T-cell (primary cell): ENCODE results near the gene RORB. TPM values are rescaled to one million over a fixed set of nuclear protein-coding genes. Genes with fewer than 3 reads are reported as not detected.

Experiments used
- ATAC-seq, 4 experiments: fragments of 200-7000 bp in 3 of 4; fragments of 150-1000 bp in 1 of 4; cut with Tn5 transposase; replicated peaks in 1 of 4; 1 replicate in 3 of 4; 2 replicates in 1 of 4; pipeline ENCODE4 v1.10.0; 2021; ENCODE audit warnings: moderate library complexity in 3 of 4, mild to moderate bottlenecking in 2 of 4, moderate number of reproducible peaks in 1 of 4
- CTCF ChIA-PET, 2 donors: fragments of 300-600 bp; sonication (Branson Sonifier 250); formaldehyde crosslinking; loops; one replicate each; lab custom pipeline; 2022; ENCODE audit warnings: antibody characterized with exemption in 2 of 2; lab: Charles Lee
- POLR2A ChIA-PET, 2 donors: fragments of 300-600 bp; sonication (Branson Sonifier 250); formaldehyde crosslinking; loops; one replicate each; lab custom pipeline; 2022; ENCODE audit warnings: antibody characterized with exemption in 2 of 2; lab: Charles Lee
- DNase-seq, 35 experiments: peaks; one replicate each; pipeline versions ENCODE4 v3.0.0 to v3.0.0-alpha.2; 2013 to 2023
- H3K27ac ChIP-seq: one replicate; pipeline ENCODE4 v1.5.1; 2013; ENCODE audit warnings: low read length
- H3K27me3 ChIP-seq, 2 experiments: replicated peaks in 1 of 2; 1 replicate in 1 of 2; 2 replicates in 1 of 2; pipeline versions ENCODE4 v1.6.1 to v1.7.0; 2013; ENCODE audit warnings: low read length in 1 of 2, mixed read lengths in 1 of 2; ENCODE audit not compliant: control insufficient read depth in 2 of 2, insufficient read depth in 2 of 2; ENCODE audit errors: extremely low read depth in 1 of 2
- H3K36me3 ChIP-seq, 2 donors: 1 replicate in 1 of 2; 2 replicates in 1 of 2; pipeline versions ENCODE4 v1.6.1 to v1.7.0; 2013; ENCODE audit warnings: low read length in 1 of 2; ENCODE audit not compliant: control insufficient read depth in 2 of 2, insufficient read depth in 1 of 2; ENCODE audit errors: extremely low read depth in 1 of 2
- H3K4me1 ChIP-seq, 2 experiments: 1 replicate in 1 of 2; 2 replicates in 1 of 2; pipeline versions ENCODE4 v1.6.1 to v1.7.0; 2013; ENCODE audit warnings: low read length in 2 of 2, mixed read lengths in 1 of 2; ENCODE audit not compliant: insufficient read depth in 2 of 2, control insufficient read depth in 1 of 2; ENCODE audit errors: extremely low read depth in 1 of 2
- H3K4me3 ChIP-seq, 2 donors: 1 replicate in 1 of 2; 2 replicates in 1 of 2; pipeline versions ENCODE4 v1.5.1 to v1.7.0; 2013; ENCODE audit warnings: mild to moderate bottlenecking in 2 of 2, low read length in 1 of 2, moderate library complexity in 1 of 2; ENCODE audit not compliant: control insufficient read depth in 1 of 2; ENCODE audit errors: extremely low read depth in 1 of 2
- H3K9me3 ChIP-seq: 2 replicates; pipeline ENCODE4 v1.7.0; 2013
- H3K27ac Mint-ChIP-seq, 2 donors: one replicate each; pipeline ENCODE4 v1.8.0; 2020 to 2021; ENCODE audit warnings: mild to moderate bottlenecking in 2 of 2, mixed read lengths in 2 of 2
- H3K27me3 Mint-ChIP-seq, 2 donors: one replicate each; pipeline ENCODE4 v1.8.0; 2021 to 2022; ENCODE audit warnings: mixed read lengths in 2 of 2
- H3K36me3 Mint-ChIP-seq: one replicate; pipeline ENCODE4 v1.8.0; 2021; ENCODE audit warnings: mixed read lengths
- H3K4me1 Mint-ChIP-seq, 3 donors: one replicate each; pipeline ENCODE4 v1.8.0; 2020 to 2022; ENCODE audit warnings: mixed read lengths in 3 of 3, mild to moderate bottlenecking in 1 of 3
- H3K4me3 Mint-ChIP-seq, 3 donors: one replicate each; pipeline ENCODE4 v1.8.0; 2020 to 2022; ENCODE audit warnings: mild to moderate bottlenecking in 3 of 3, mixed read lengths in 3 of 3, moderate library complexity in 3 of 3
- H3K9me3 Mint-ChIP-seq, 3 donors: one replicate each; pipeline ENCODE4 v1.8.0; 2020 to 2022; ENCODE audit warnings: mixed read lengths in 3 of 3
- WGBS: methylation state at CpG from one replicate; pipeline ENCODE4 v1.1.5; 2013; ENCODE audit warnings: missing lambda C conversion rate; ENCODE audit not compliant: insufficient coverage; 5-methylcytosine and 5-hydroxymethylcytosine counted together
- total RNA-seq, 35 experiments: library from RNA in 6 of 35; stranded (reverse) in 6 of 35; fragments of 120-200 nt in 1 of 35; gene quantifications; one replicate each; pipeline versions ENCODE4 v1.2.1 to v1.2.4 and lab custom pipeline; 2013 to 2026

Gene RORB
- total RNA-seq, 5 donors from 2014 or later (not counting 1 experiment from before 2014, with no cell fraction given), result 0.03 TPM; not detected in 4

DNA sequence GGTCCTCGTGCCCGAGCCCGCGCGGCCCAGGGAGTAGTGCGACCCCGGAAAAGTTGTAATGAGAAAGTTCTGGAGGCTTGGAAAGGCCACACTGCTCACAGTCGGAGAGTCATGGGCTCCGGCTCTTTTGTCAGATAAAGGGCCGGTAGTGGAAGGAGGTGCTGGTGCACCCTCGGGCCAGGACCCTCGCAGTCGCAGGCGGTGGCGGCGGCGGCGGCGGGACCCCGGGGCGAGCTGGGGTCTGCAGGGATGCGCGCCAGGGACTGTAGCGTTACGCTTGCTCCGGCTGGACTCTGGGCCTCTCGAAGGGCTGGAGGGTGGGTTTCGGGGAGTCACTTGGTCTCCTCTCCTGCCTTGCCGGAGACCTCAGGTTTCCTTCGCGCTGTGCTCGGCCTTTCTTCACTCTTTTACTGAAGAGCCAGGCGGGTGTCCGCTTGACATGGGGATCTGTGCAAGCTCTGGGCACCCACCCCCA is 1.5 kb downstream of the RORB start:
- ChIA-PET CTCF (no interaction called here), POLR2A (no interaction called here)
- Histone ChIP-seq H3K27ac (no peak overlapping the region), H3K9me3 (no peaks in the 10 kb centered on the region), H3K36me3 (no peaks in the 10 kb centered on the region), H3K4me3 (peak overlapping the region; percentile 10 to 71), H3K27me3 (peaks cover 17 to 41% of the 10 kb centered on the region in 2 experiments), H3K4me1 (peaks cover 9 to 42% of the 10 kb centered on the region in 2 experiments)
- H3K4me1 Mint-ChIP-seq, result peaks cover 25 to 37% (median 28%) of the 10 kb centered on the region in 3 donors
- DNase-seq (no peak), ATAC-seq (peak in 1 of 4 experiments; percentile 18)
- H3K27ac Mint-ChIP-seq, result no peak overlapping the region
- peaks cover 38 to 48% of the 10 kb centered on the region in 2 donors for H3K27me3 Mint-ChIP-seq
- H3K36me3 Mint-ChIP-seq, result no peaks in the 10 kb centered on the region
- H3K9me3 Mint-ChIP-seq, result no peaks in the 10 kb centered on the region
- peak overlapping the region; percentile 56 to 84 (median 60) for H3K4me3 Mint-ChIP-seq
- WGBS, result 3% methylated on average over 32 of the region's 34 CpGs

DNA sequence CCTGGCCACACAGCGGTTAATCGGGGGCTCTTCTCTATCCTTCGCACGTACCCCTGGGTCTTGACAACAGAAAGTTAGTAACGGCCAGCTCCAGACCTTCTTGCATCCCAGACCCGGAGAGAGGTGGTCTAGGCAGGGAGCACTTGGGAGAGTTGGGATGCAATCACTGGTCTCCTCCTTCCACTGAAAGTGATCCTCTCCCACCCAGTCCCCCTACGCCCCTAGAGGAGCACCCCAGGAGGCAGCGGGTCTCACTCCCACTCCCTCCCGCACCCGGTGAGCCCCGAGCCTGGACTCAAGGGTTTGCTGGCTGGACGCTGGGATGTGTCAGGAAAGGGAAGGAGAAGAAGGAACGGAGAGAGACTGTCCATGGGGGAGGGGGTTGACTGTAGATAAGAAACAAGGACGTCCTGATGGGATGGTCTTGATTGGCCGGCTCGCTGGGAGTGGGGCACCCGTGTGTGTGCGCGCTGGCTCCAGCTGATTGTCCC is 2.0 kb downstream of the RORB start:
- Mint-ChIP-seq H3K27me3 (peaks cover 38 to 48% of the 10 kb centered on the region in 2 donors), H3K4me3 (peak overlapping the region; percentile 56 to 84 (median 60)), H3K9me3 (no peaks in the 10 kb centered on the region), H3K27ac (no peak overlapping the region), H3K36me3 (no peaks in the 10 kb centered on the region), H3K4me1 (peaks cover 25 to 37% (median 28%) of the 10 kb centered on the region in 3 donors)
- CTCF ChIA-PET, result no interaction called here
- WGBS, result 3% methylated on average over 5 of the region's 19 CpGs
- Histone ChIP-seq H3K9me3 (no peaks in the 10 kb centered on the region), H3K36me3 (no peaks in the 10 kb centered on the region), H3K4me1 (peaks cover 9 to 42% of the 10 kb centered on the region in 2 experiments), H3K4me3 (peak overlapping the region; percentile 10 to 71), H3K27ac (no peak overlapping the region), H3K27me3 (peaks cover 17 to 41% of the 10 kb centered on the region in 2 experiments)
- no peak for ATAC-seq
- POLR2A ChIA-PET, result no interaction called here
- DNase-seq, result no peak

DNA sequence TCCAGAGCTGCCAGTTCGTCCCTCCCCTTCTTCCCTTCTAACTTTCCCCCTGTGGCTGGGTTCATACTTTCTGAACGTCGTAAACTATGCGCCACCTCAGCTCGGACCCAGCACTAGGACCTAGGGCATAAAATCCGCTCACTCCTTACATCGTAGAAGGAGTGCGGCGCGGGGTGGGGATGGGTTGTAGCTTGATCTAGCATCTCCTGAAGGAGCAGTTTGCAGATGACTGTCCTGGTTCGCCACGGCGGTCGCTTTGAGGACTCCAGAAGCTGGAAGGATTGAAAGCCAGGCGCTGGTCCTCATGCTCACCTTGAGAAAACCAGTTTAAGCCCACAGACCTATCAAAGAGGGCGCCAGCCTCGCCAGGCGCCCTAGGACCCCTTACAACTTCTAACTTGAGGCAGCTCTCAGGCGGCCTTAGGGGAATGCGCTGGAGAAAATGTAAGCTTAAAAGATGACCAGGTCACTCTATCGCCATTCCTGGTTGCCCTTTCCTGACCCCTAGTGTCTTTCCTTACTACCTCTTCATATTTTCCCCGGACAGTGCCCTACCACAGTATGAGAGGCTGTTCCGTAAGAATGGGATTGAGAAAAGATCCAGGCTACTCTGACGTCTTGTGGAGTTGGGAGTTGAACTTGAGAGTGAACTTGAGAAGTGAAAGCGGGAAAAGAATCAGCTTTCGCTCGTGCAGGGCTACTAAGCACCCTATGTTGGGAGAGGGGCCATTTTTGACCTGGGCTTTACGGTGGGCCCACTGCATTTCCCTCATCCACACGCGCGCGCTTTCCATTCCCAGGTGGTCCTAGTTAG is 2.8 kb downstream of the RORB start:
- H3K4me3 ChIP-seq, result peak overlapping the region; percentile 10 to 71
- no peak for DNase-seq
- 17% methylated on average over 23 of the region's 32 CpGs for WGBS
- H3K27ac ChIP-seq, result no peak overlapping the region
- no peaks in the 10 kb centered on the region for H3K36me3 ChIP-seq
- H3K27me3 Mint-ChIP-seq, result peaks cover 38 to 48% of the 10 kb centered on the region in 2 donors
- no peak overlapping the region for H3K27ac Mint-ChIP-seq
- no peaks in the 10 kb centered on the region for H3K9me3 Mint-ChIP-seq
- no peak for ATAC-seq
- no peaks in the 10 kb centered on the region for H3K36me3 Mint-ChIP-seq
- peaks cover 9 to 42% of the 10 kb centered on the region in 2 experiments for H3K4me1 ChIP-seq
- no peaks in the 10 kb centered on the region for H3K9me3 ChIP-seq
- H3K27me3 ChIP-seq, result peaks cover 17 to 41% of the 10 kb centered on the region in 2 experiments
- H3K4me3 Mint-ChIP-seq, result peak overlapping the region in 2 of 3 donors; percentile 56 to 84
- CTCF ChIA-PET, result no interaction called here
- H3K4me1 Mint-ChIP-seq, result peaks cover 25 to 37% (median 28%) of the 10 kb centered on the region in 3 donors
- POLR2A ChIA-PET, result no interaction called here

DNA sequence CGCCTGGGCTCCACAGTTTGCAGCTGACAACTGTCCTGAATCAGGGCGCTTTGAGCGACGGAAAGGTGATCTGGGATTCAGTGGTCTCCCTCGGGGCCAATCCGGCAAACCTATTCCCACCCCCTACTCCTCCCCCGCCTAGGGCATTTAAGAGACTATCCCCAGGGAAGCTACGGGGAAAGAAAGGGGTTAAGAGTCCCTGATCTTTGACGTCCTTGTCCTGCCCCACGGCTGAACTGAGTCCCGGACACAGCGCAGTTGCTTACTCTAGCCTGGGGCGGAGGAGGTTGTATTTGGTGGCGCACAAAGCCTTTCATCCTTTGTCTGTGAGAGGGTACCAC is 3.4 kb downstream of the RORB start:
- Histone ChIP-seq H3K4me1 (peaks cover 9 to 42% of the 10 kb centered on the region in 2 experiments), H3K36me3 (no peaks in the 10 kb centered on the region), H3K4me3 (peak overlapping the region in 1 of 2 donors; percentile 71), H3K27me3 (peaks cover 17 to 41% of the 10 kb centered on the region in 2 experiments), H3K27ac (no peak overlapping the region), H3K9me3 (no peaks in the 10 kb centered on the region)
- ATAC-seq, result no peak
- Mint-ChIP-seq H3K27ac (no peak overlapping the region), H3K4me1 (peaks cover 25 to 37% (median 28%) of the 10 kb centered on the region in 3 donors), H3K4me3 (no peak overlapping the region), H3K36me3 (no peaks in the 10 kb centered on the region), H3K9me3 (no peaks in the 10 kb centered on the region), H3K27me3 (peaks cover 38 to 48% of the 10 kb centered on the region in 2 donors)
- CTCF ChIA-PET, result no interaction called here
- POLR2A ChIA-PET, result interaction anchor here in 1 of 2 donors (0.7 kb wide), 1 partner anchor 128 kb away, joined by 6 read pairs; no protein-coding TSS in a partner anchor
- DNase-seq, result no peak
- 14% methylated on average over 11 of the region's 14 CpGs for WGBS

DNA sequence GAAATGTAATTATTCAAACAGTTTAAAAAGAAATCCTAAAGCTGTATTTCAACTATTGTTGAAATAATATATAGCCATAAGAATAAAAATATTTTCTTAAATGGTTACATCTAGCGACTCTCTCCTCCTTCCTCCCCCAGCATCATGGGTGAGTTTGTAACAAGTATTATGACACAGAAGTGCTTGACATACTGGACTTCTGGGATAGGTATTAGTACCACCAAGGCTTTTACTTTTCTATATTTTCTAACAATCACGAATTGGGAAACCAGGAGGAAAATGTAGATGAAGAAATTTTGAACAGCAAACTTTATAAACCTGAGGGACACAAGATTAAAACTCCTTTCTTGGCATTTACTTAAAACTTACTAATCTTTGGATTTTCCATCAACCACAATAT is 4.4 kb downstream of the RORB start:
- peaks cover 34 to 43% of the 10 kb centered on the region in 2 donors for H3K27me3 Mint-ChIP-seq
- ChIA-PET CTCF (interaction anchor here in 1 of 2 donors (0.7 kb wide), 1 partner anchor 1443 kb away, joined by 3 read pairs; no protein-coding TSS in a partner anchor), POLR2A (no interaction called here)
- no peaks in the 10 kb centered on the region for H3K36me3 Mint-ChIP-seq
- ATAC-seq, result no peak
- Histone ChIP-seq H3K27me3 (peaks cover 17 to 41% of the 10 kb centered on the region in 2 experiments), H3K9me3 (no peaks in the 10 kb centered on the region), H3K27ac (no peak overlapping the region), H3K4me1 (peaks cover 9 to 39% of the 10 kb centered on the region in 2 experiments), H3K36me3 (no peaks in the 10 kb centered on the region), H3K4me3 (no peak overlapping the region)
- no peak overlapping the region for H3K27ac Mint-ChIP-seq
- DNase-seq, result no peak
- no peaks in the 10 kb centered on the region for H3K9me3 Mint-ChIP-seq
- no peak overlapping the region for H3K4me3 Mint-ChIP-seq
- WGBS, result no CpG with 5 or more reads among the region's 2 CpGs
- peaks cover 23 to 34% (median 24%) of the 10 kb centered on the region in 3 donors for H3K4me1 Mint-ChIP-seq

DNA sequence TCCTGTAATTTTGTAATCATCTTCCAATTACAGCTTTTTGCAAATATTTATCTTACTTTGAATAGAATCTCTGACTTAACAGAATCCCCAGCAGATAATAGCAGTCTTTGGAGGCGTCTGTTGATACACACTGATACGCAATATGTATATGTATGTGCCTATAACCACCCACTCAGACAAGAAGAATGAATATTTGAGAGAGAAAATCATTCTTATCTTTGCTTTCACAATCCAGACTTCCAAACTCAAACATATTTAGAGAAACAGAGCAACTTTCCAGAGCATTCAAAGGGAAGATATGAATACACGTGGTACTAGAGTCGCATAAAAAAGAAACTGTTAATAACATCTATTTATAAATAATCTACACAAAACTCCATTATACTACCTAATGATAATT is 6.1 kb downstream of the RORB start:
- ChIA-PET POLR2A (no interaction called here), CTCF (no interaction called here)
- Histone ChIP-seq H3K4me1 (peaks cover 9 to 25% of the 10 kb centered on the region in 2 experiments), H3K4me3 (no peak overlapping the region), H3K9me3 (no peaks in the 10 kb centered on the region), H3K27me3 (peaks cover 17 to 26% of the 10 kb centered on the region in 2 experiments), H3K36me3 (no peaks in the 10 kb centered on the region), H3K27ac (no peak overlapping the region)
- no CpG with 5 or more reads among the region's 4 CpGs for WGBS
- H3K4me1 Mint-ChIP-seq, result peaks cover 12 to 21% (median 13%) of the 10 kb centered on the region in 3 donors
- H3K4me3 Mint-ChIP-seq, result no peak overlapping the region
- no peak for ATAC-seq
- DNase-seq, result no peak
- H3K27ac Mint-ChIP-seq, result no peak overlapping the region
- H3K9me3 Mint-ChIP-seq, result no peaks in the 10 kb centered on the region
- peaks cover 23 to 29% of the 10 kb centered on the region in 2 donors for H3K27me3 Mint-ChIP-seq
- H3K36me3 Mint-ChIP-seq, result no peaks in the 10 kb centered on the region
